Esophagus squamous epithelium (tissue), 5 donors: Measurements from ENCODE around the gene PRPH. TPM values are rescaled to one million over a fixed set of nuclear protein-coding genes. Genes with fewer than 3 reads are reported as not detected.
"Not testable (repeated sequence)": the region's sequence is repeated elsewhere in the genome, so short reads cannot be mapped to it uniquely, and the experiment has no call there.

Experiments used
- DNase-seq: peaks from one replicate; lab custom pipeline; 2025; lab: John Stamatoyannopoulos, UW
- H3K27ac ChIP-seq, 4 donors: fragments of 200-600 bp; sonication (generic); one replicate each; pipeline ENCODE4 v1.5.1; 2016 to 2019; ENCODE audit warnings: mild to moderate bottlenecking in 1 of 4
- H3K27me3 ChIP-seq, 4 donors: fragments of 200-600 bp; sonication (generic); 1 replicate in 3 of 4; 2 replicates in 1 of 4; pipeline versions ENCODE4 v1.5.1 to v1.6.0; 2017 to 2021; ENCODE audit warnings: antibody characterized with exemption in 1 of 4
- H3K36me3 ChIP-seq, 3 donors: fragments of 200-600 bp; sonication (generic); one replicate each; pipeline ENCODE4 v1.5.1; 2016 to 2019
- H3K4me1 ChIP-seq, 3 donors: fragments of 200-600 bp; sonication (generic); one replicate each; pipeline ENCODE4 v1.5.1; 2017 to 2019
- H3K4me3 ChIP-seq, 4 donors: fragments of 200-600 bp; sonication (generic); 1 replicate in 3 of 4; 2 replicates in 1 of 4; pipeline ENCODE4 v1.5.1; 2016 to 2019; ENCODE audit warnings: mild to moderate bottlenecking in 2 of 4, moderate library complexity in 1 of 4
- H3K9me3 ChIP-seq, 3 donors: fragments of 200-600 bp; sonication (generic); one replicate each; pipeline ENCODE4 v1.5.1; 2016 to 2019
- CTCF ChIP-seq, 6 experiments: fragments of 450-650 bp in 4 of 6; fragments of 200-600 bp in 2 of 6; sonication (generic) in 2 of 6; IDR thresholded peaks; one replicate each; pipeline ENCODE4 v1.5.1; 2016 to 2019; ENCODE audit warnings: antibody characterized with exemption in 6 of 6, mild to moderate bottlenecking in 4 of 6, moderate library complexity in 4 of 6
- POLR2A ChIP-seq, 4 donors: fragments of 450-650 bp; IDR thresholded peaks; one replicate each; pipeline ENCODE4 v1.6.1; 2017; ENCODE audit warnings: antibody characterized with exemption in 4 of 4, mild to moderate bottlenecking in 4 of 4, moderate library complexity in 3 of 4
- WGBS, 2 donors: methylation state at CpG; one replicate each; pipeline ENCODE4 v1.1.5; 2018; 5-methylcytosine and 5-hydroxymethylcytosine counted together
- intact Hi-C: fragments of 100-400 bp; cut with DNase I; formaldehyde crosslinking; loops from one replicate; pipeline ENCODE4 v1.15.0; 2022
- total RNA-seq, 4 donors: library from RNA; depleted of rRNA; stranded (reverse); fragments of >200 nt; gene quantifications; one replicate each; pipeline ENCODE4 v1.1.0, GENCODE V29; 2016
- donor health status: DM: yes; HTN: yes; CAD: no.

The PRPH gene
- under 1 TPM in 1 of 4 donors, not detected in 3; 0.57 TPM for total RNA-seq

GRCh38 chr12:49295082-49295936 lies at the start of gene PRPH:
TSS of gene PRPH (plus strand) at chr12:49295147. CDS start at chr12:49295201, 54 bp downstream.
- intact Hi-C loops: no loop called here
- no peaks in the 10 kb centered on the region for H3K9me3 ChIP-seq
- TF ChIP-seq POLR2A (IDR thresholded peaks at IDR 0.05) (no peak), CTCF (IDR thresholded peaks at IDR 0.05) (no peak)
- H3K27me3 ChIP-seq: peaks cover 20 to 72% (median 35%) of the 10 kb centered on the region in 4 donors
- peak within 1 kb of the TSS in 2 of 4 donors; percentile 16 to 34 for H3K4me3 ChIP-seq
- 7 to 22% methylated on average over 3 to 31 of the region's 82 CpGs for WGBS, 2 donors
- H3K4me1 ChIP-seq: peaks cover 27 to 53% (median 32%) of the 10 kb centered on the region in 3 donors
- no peaks in the 10 kb centered on the region for H3K36me3 ChIP-seq
- no peak for DNase-seq
- no peak within 1 kb of the TSS for H3K27ac ChIP-seq

DNA sequence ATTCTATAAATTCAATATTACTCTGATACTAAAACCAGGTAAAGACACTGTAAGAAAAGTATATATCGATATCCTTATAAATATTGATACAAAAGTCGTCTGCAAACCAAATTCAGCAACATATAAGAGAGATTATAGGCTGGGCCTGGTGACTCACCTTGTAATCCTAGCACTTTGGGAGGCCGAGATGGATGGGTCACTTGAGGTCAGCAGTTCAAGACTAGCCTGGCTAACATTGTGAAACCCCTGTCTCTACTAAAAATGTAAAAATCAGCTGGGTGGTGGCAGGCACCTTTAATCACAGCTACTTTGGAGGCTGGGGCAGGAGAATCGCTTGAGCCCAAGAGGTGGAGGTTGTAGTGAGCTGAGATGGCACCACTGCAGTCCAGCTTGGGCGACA lies 43.6 kb upstream of the PRPH start:
- no peaks in the 10 kb centered on the region for H3K27me3 ChIP-seq
- no peaks in the 10 kb centered on the region for H3K9me3 ChIP-seq
- 81 to 82% methylated on average over 5 of the region's 5 CpGs for WGBS, 2 donors
- H3K36me3 ChIP-seq: no peaks in the 10 kb centered on the region
- peaks cover 0 to 4% (median 0%) of the 10 kb centered on the region in 3 donors for H3K4me1 ChIP-seq
- TF ChIP-seq POLR2A (IDR thresholded peaks at IDR 0.05) (no peak), CTCF (IDR thresholded peaks at IDR 0.05) (no peak)
- H3K4me3 ChIP-seq: no peak overlapping the region
- intact Hi-C loops: no loop called here
- no peak for DNase-seq
- no peak overlapping the region for H3K27ac ChIP-seq

DNA sequence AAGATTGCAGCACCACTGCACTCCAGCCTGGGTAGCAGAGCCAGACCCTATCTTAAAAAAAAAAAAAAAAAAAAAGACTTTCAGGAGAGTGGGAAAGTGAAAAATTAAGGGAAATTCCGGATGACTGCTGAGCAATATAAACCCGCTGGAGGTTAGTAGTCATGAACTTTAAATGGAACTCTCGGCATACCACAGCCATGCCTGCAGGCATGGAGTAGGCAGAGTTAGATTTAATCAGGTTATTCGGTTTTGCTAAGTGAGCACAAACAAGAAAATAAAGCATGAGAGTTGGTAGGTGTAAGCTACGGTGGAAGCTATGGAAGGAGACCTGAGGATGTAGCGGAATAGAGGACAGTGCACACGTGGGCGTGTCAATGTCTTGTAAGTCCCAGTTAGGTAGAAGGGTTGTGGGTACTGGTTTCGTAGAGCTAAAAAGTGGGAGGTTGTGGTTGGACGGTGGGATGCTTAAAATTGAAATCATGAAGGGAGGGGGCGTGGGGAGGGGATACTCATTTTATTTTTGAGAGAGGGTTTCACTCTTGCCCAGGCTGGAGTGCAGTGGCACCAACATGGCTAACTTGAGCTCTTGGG lies 41.8 kb upstream of the PRPH start:
- Histone ChIP-seq H3K4me1 (peaks cover 0 to 4% (median 0%) of the 10 kb centered on the region in 3 donors), H3K27ac (no peak overlapping the region), H3K27me3 (no peaks in the 10 kb centered on the region), H3K4me3 (no peak overlapping the region), H3K9me3 (no peaks in the 10 kb centered on the region), H3K36me3 (no peaks in the 10 kb centered on the region)
- intact Hi-C loops: no loop called here
- TF ChIP-seq POLR2A (IDR thresholded peaks at IDR 0.05) (no peak), CTCF (IDR thresholded peaks at IDR 0.05) (no peak)
- 59 to 60% methylated on average over 11 of the region's 11 CpGs for WGBS, 2 donors
- DNase-seq: no peak

GRCh38 chr12:49255456-49255855 lies 39.5 kb upstream of the PRPH start:
- peaks cover 0 to 19% (median 5%) of the 10 kb centered on the region in 3 donors for H3K4me1 ChIP-seq
- 67 to 86% methylated on average over 6 of the region's 10 CpGs for WGBS, 2 donors
- H3K4me3 ChIP-seq, H3K36me3 ChIP-seq, intact Hi-C loops, H3K27me3 ChIP-seq, DNase-seq, H3K9me3 ChIP-seq, H3K27ac ChIP-seq: not testable (repeated sequence)

DNA sequence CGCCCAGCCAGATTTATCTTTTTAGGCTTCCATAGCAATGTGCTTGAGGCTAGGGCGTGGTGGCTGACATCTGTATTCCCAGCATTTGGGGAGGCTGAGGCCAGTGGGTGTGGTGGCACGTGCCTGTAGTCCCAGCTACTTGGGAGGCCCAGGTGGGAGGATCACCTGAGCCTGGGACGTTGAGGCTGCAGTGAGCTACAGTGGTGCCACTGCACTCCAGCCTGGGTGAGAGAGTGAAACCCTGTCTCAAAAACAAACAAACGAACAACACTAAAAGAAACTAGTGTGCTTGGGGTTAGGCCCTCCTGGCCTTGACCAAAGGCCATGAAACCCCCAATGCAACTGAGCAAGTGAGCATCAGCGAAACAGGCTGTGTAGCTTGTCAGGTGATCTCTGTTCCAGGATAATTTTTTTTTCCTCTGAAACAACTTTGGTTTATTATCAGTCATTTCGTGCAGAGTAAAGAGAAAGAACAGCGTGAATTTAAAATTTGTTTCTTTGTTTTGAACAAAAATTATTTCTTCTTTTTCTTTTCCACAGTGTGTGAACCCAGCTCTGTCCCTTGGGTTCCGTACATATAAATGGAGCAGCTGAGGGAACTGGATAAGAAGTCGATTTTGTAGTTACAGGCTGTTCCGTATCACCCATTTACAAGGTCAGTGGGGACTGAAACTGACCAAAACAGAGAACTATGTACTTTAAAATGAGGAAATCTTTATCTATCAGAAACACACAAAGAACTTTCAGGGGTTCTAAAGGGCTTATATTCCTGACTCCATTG lies 38.9 kb upstream of the PRPH start:
- H3K4me3 ChIP-seq: no peak overlapping the region
- WGBS, 2 donors: 85 to 90% methylated on average over 7 of the region's 11 CpGs
- DNase-seq: no peak
- peaks cover 0 to 25% (median 6%) of the 10 kb centered on the region in 3 donors for H3K4me1 ChIP-seq
- no peaks in the 10 kb centered on the region for H3K36me3 ChIP-seq
- TF ChIP-seq POLR2A (IDR thresholded peaks at IDR 0.05) (no peak), CTCF (IDR thresholded peaks at IDR 0.05) (no peak)
- H3K9me3 ChIP-seq: no peaks in the 10 kb centered on the region
- no peaks in the 10 kb centered on the region for H3K27me3 ChIP-seq
- intact Hi-C loops: no loop called here
- peak overlapping the region in 1 of 4 donors; percentile 7 for H3K27ac ChIP-seq

DNA sequence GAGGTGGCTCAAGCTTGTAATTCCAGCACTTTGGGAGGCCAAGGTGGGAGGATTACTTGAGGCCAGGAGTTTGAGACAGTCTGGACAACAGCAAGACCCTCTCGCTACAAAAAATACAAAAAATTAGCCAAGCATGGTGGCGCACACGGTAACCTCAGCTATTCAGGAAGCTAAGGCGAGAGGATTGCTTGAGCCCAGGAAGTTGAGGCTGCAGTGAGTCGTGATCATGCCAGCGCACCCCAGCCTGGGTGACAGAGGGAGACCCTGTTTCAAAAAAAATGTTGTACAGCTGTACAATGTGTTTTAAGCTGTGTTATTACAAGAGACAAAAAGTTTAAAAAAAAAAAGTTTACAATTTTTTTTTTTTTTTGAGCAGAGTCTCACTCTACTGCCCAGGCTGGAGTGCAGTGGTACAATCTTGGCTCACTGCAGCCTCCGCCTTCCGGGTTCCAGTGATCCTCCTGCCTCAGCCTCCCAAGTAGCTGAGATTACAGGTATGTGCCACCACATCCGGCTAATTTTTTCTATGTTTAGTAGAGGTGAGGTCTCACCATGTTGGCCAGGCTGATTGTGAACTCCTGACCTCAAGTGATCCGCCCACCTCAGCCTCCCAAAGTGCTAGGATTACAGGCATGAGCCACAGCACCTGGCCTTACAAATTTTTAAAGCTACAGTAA lies 37.3 kb upstream of the PRPH start:
- H3K27ac ChIP-seq, DNase-seq, H3K4me3 ChIP-seq, H3K27me3 ChIP-seq, H3K9me3 ChIP-seq, intact Hi-C loops, H3K36me3 ChIP-seq: not testable (repeated sequence)
- WGBS, 2 donors: 83 to 91% methylated on average over 10 of the region's 10 CpGs
- H3K4me1 ChIP-seq: peaks cover 0 to 28% (median 6%) of the 10 kb centered on the region in 3 donors
